Measurements from ENCODE around the gene ZNF442. TPM values are rescaled to one million over a fixed set of nuclear protein-coding genes. Genes with fewer than 3 reads are reported as not detected.

ZNF442 gene
- not detected for polyA plus RNA-seq (2012; ENCODE audit: insufficient read length, low read depth)

- TF ChIP-seq POLR2AphosphoS5 (IDR thresholded peaks at IDR 0.05; ENCODE audit: low read depth, low read length) (peak; percentile 58; the same call in 1 of the 2 replicates), FOXP2 (optimal IDR thresholded peaks at IDR 0.05; ENCODE audit: borderline replicate concordance, extremely low read depth, extremely low read length, insufficient read depth) (peak; percentile 46), REST (IDR thresholded peaks at IDR 0.05; ENCODE audit: insufficient read depth in 1 of 2, low read depth in 2 of 2, low read length in 2 of 2) (no peak)
Measured at GRCh38 chr19:12365236-12366162, at the start of gene ZNF442. TSS of gene ZNF442 (minus strand) at chr19:12365683. CDS start at chr19:12363631, 2,052 bp downstream.

- no peak for TF ChIP-seq FOXP2 (optimal IDR thresholded peaks at IDR 0.05; ENCODE audit: borderline replicate concordance, extremely low read depth, extremely low read length, insufficient read depth)
- no peak for TF ChIP-seq POLR2AphosphoS5 (IDR thresholded peaks at IDR 0.05; ENCODE audit: low read depth, low read length)
- TF ChIP-seq TAF1 (IDR thresholded peaks at IDR 0.05; ENCODE audit: borderline replicate concordance, insufficient read depth, low read length) = no peak
Measured at GRCh38 chr19:12411893-12412292, 46.4 kb upstream of the ZNF442 start.

GRCh38 chr19:12400633-12401502 is 35.4 kb upstream of the ZNF442 start, which contains the start of gene ZNF799:
TSS of gene ZNF799 (minus strand) at chr19:12401271. CDS start at chr19:12401070, 201 bp downstream.
- TF ChIP-seq REST (IDR thresholded peaks at IDR 0.05; ENCODE audit: insufficient read depth in 1 of 2, low read depth in 2 of 2, low read length in 2 of 2) (0 out of 4 replicates have a peak, but pooled peaks of 1 of the 2 experiments have one; percentile 17), SIN3A (IDR thresholded peaks at IDR 0.05; ENCODE audit: borderline replicate concordance, insufficient read depth, low read length) (peak; percentile 39; the same call in 1 of the 2 replicates), TAF1 (IDR thresholded peaks at IDR 0.05; ENCODE audit: borderline replicate concordance, insufficient read depth, low read length) (no peak), POLR2AphosphoS5 (IDR thresholded peaks at IDR 0.05; ENCODE audit: low read depth, low read length) (no peak)

GRCh38 chr19:12380444-12380737 is 14.9 kb upstream of the ZNF442 start:
- TF ChIP-seq FOXP2 (optimal IDR thresholded peaks at IDR 0.05; ENCODE audit: borderline replicate concordance, extremely low read depth, extremely low read length, insufficient read depth) = no peak
- no peak for TF ChIP-seq TAF1 (IDR thresholded peaks at IDR 0.05; ENCODE audit: borderline replicate concordance, insufficient read depth, low read length)
- TF ChIP-seq REST (IDR thresholded peaks at IDR 0.05; ENCODE audit: insufficient read depth in 1 of 2, low read depth in 2 of 2, low read length in 2 of 2) = no peak
- no peak for TF ChIP-seq SIN3A (IDR thresholded peaks at IDR 0.05; ENCODE audit: borderline replicate concordance, insufficient read depth, low read length)
- TF ChIP-seq POLR2AphosphoS5 (IDR thresholded peaks at IDR 0.05; ENCODE audit: low read depth, low read length) = no peak

- no peak for TF ChIP-seq REST (IDR thresholded peaks at IDR 0.05; ENCODE audit: insufficient read depth in 1 of 2, low read depth in 2 of 2, low read length in 2 of 2)
- no peak for TF ChIP-seq TAF1 (IDR thresholded peaks at IDR 0.05; ENCODE audit: borderline replicate concordance, insufficient read depth, low read length)
- TF ChIP-seq POLR2AphosphoS5 (IDR thresholded peaks at IDR 0.05; ENCODE audit: low read depth, low read length) = no peak
Measured at GRCh38 chr19:12379732-12380443, 14.4 kb upstream of the ZNF442 start.

All from PFSK-1 (cell line).